IMR-90 (cell line): ENCODE measurements around the gene SPATA31C1.

Source experiments
- BHLHE40 ChIP-seq: fragments of 150-350 bp; IDR thresholded peaks from 2 replicates; pipeline ENCODE4 v1.6.1; 2016; ENCODE audit warnings: mild to moderate bottlenecking, low read depth, low read length
- CEBPB ChIP-seq: IDR thresholded peaks from 2 replicates; pipeline ENCODE4 v1.6.1; 2012; ENCODE audit warnings: low read depth, low read length, improper control_type of control experiment
- CHD1 ChIP-seq: IDR thresholded peaks from 2 replicates; pipeline ENCODE4 v1.6.1; 2012; ENCODE audit warnings: low read depth, low read length, improper control_type of control experiment
- ELK1 ChIP-seq: fragments of 150-350 bp; IDR thresholded peaks from 2 replicates; pipeline ENCODE4 v1.6.1; 2016; ENCODE audit warnings: low read depth, mild to moderate bottlenecking, low read length, moderate library complexity, borderline replicate concordance
- MAFK ChIP-seq: IDR thresholded peaks from 2 replicates; pipeline ENCODE4 v1.6.1; 2012; ENCODE audit warnings: low read depth, low read length, improper control_type of control experiment
- MAZ ChIP-seq: IDR thresholded peaks from 2 replicates; pipeline ENCODE4 v1.6.1; 2012; ENCODE audit warnings: low read depth, mild to moderate bottlenecking, low read length, improper control_type of control experiment, moderate library complexity, borderline replicate concordance
- MXI1 ChIP-seq: IDR thresholded peaks from 2 replicates; pipeline ENCODE4 v1.6.1; 2012; ENCODE audit warnings: low read depth, mild to moderate bottlenecking, low read length, moderate library complexity, borderline replicate concordance
- NFE2L2 ChIP-seq: fragments of 150-350 bp; IDR thresholded peaks from 2 replicates; pipeline ENCODE4 v1.6.1; 2016; ENCODE audit warnings: low read depth, mild to moderate bottlenecking, low read length
- POLR2A ChIP-seq: IDR thresholded peaks from 2 replicates; pipeline ENCODE4 v1.6.1; 2012; ENCODE audit warnings: mild to moderate bottlenecking, low read depth, low read length
- RAD21 ChIP-seq: IDR thresholded peaks from 2 replicates; pipeline ENCODE4 v1.6.1; 2012; ENCODE audit warnings: low read length, improper control_type of control experiment
- RCOR1 ChIP-seq: IDR thresholded peaks from 2 replicates; pipeline ENCODE4 v1.6.1; 2012; ENCODE audit warnings: mild to moderate bottlenecking, low read length, improper control_type of control experiment; ENCODE audit not compliant: insufficient replicate concordance
- SMC3 ChIP-seq: fragments of 150-350 bp; IDR thresholded peaks from 2 replicates; pipeline ENCODE4 v1.6.1; 2016; ENCODE audit warnings: low read depth, mild to moderate bottlenecking, antibody characterized with exemption, low read length, moderate library complexity
- TF ChIP-seq, protein P1 (sequence below): conservative IDR thresholded peaks from 2 replicates; pipeline ENCODE4 v1.5.1; 2012; ENCODE audit warnings: mild to moderate bottlenecking, low read depth, low read length, improper control_type of control experiment
- TF ChIP-seq, protein P2 (sequence below): fragments of 150-350 bp; IDR thresholded peaks from 2 replicates; pipeline ENCODE4 v1.6.1; 2017; ENCODE audit warnings: mild to moderate bottlenecking, antibody characterized with exemption, low read length, low read depth

DNA sequence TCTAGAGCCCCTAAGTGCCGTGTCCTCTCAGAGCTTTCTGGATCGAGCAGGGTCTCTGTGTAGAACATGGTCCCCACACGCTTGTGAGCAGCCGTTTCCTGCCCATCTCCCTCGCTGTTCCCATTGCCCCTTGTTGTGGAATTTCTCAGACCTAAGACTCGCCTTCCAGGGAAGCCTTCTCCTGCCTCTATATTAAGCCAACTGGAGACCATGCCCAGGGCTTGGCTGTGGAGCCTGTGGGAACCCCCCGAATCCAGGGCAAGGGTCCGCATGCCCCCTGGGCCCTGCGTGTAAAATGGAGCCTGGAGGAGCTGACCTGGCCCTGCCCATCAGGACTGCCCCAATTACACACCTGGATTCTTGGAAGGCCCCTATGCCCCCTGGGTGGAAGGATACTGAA lies 49.6 kb upstream of the SPATA31C1 start:
- TF ChIP-seq, protein P1, sequence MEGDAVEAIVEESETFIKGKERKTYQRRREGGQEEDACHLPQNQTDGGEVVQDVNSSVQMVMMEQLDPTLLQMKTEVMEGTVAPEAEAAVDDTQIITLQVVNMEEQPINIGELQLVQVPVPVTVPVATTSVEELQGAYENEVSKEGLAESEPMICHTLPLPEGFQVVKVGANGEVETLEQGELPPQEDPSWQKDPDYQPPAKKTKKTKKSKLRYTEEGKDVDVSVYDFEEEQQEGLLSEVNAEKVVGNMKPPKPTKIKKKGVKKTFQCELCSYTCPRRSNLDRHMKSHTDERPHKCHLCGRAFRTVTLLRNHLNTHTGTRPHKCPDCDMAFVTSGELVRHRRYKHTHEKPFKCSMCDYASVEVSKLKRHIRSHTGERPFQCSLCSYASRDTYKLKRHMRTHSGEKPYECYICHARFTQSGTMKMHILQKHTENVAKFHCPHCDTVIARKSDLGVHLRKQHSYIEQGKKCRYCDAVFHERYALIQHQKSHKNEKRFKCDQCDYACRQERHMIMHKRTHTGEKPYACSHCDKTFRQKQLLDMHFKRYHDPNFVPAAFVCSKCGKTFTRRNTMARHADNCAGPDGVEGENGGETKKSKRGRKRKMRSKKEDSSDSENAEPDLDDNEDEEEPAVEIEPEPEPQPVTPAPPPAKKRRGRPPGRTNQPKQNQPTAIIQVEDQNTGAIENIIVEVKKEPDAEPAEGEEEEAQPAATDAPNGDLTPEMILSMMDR: no peak
- TF ChIP-seq RAD21 (no peak), CEBPB (no peak), POLR2A (no peak), ELK1 (no peak), MXI1 (no peak), SMC3 (no peak), BHLHE40 (no peak), MAFK (no peak), RCOR1 (no peak), NFE2L2 (no peak), CHD1 (no peak), MAZ (no peak)
- TF ChIP-seq, protein P2, sequence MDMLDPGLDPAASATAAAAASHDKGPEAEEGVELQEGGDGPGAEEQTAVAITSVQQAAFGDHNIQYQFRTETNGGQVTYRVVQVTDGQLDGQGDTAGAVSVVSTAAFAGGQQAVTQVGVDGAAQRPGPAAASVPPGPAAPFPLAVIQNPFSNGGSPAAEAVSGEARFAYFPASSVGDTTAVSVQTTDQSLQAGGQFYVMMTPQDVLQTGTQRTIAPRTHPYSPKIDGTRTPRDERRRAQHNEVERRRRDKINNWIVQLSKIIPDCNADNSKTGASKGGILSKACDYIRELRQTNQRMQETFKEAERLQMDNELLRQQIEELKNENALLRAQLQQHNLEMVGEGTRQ: no peak
